A549 (cell line): ENCODE data around the gene PLEKHA5. TPM values are rescaled to one million over a fixed set of nuclear protein-coding genes. Genes with fewer than 3 reads are reported as not detected.

ENCODE experiments used
- ATAC-seq, 2 experiments: fragments of 200-7000 bp in 1 of 2; fragments of >200 bp in 1 of 2; cut with Nextera tagmentation in 1 of 2; cut with Tn5 transposase in 1 of 2; 3 replicates each; pipeline versions ENCODE4 v1.8.0 to v1.9.1; 2018 to 2020; ENCODE audit warnings: mild to moderate bottlenecking in 1 of 2, moderate library complexity in 1 of 2
- CTCF ChIA-PET: fragments of 300-600 bp; sonication (Branson Sonifier 250); formaldehyde crosslinking; extraction: SDS; loops from one replicate; lab custom pipeline; 2021; ENCODE audit warnings: antibody characterized with exemption, inconsistent platforms; lab: Yijun Ruan, JAX
- POLR2A ChIA-PET: fragments of 350-600 bp; formaldehyde crosslinking; extraction: SDS; loops from one replicate; lab custom pipeline; 2021; ENCODE audit warnings: antibody characterized with exemption, inconsistent platforms; lab: Yijun Ruan, JAX
- DNase-seq, 2 experiments: peaks; one replicate each; pipeline versions ENCODE4 v3.0.0 to v3.0.0-alpha.2; 2011 to 2016; ENCODE audit warnings: low read depth in 1 of 2, low spot score in 1 of 2
- FAIRE-seq: peaks from 2 replicates; lab custom pipeline; 2011; peaks lifted over from hg19 to GRCh38; lab: Jason Lieb, UNC
- H3K27ac ChIP-seq, 2 experiments: fragments of >200 bp; sonication (Bioruptor Twin); formaldehyde crosslinking; 3 replicates each; pipeline ENCODE4 v1.5.1; 2016 to 2017
- H3K4me1 ChIP-seq: fragments of >200 bp; sonication (Bioruptor Twin); formaldehyde crosslinking; 3 replicates; pipeline ENCODE4 v1.6.1; 2016
- H3K4me2 ChIP-seq: fragments of >200 bp; sonication (Bioruptor Twin); formaldehyde crosslinking; 3 replicates; pipeline ENCODE4 v1.6.1; 2016
- H3K4me3 ChIP-seq: fragments of >200 bp; sonication (Bioruptor Twin); formaldehyde crosslinking; 3 replicates; pipeline ENCODE4 v1.5.1; 2016
- H3K9me3 ChIP-seq: fragments of >200 bp; sonication (Bioruptor Twin); formaldehyde crosslinking; 3 replicates; pipeline ENCODE4 v1.6.1; 2016
- EP300 ChIP-seq, 2 experiments: fragments of >200 bp; sonication (Bioruptor Twin); formaldehyde crosslinking; IDR thresholded peaks; 2 replicates in 1 of 2; 3 replicates in 1 of 2; pipeline ENCODE4 v1.6.1; 2016 to 2017
- FOSB ChIP-seq: fragments of 250-450 bp; sonication (Bioruptor Pico); IDR thresholded peaks from 2 replicates; pipeline ENCODE4 v1.5.0; 2020; ENCODE audit warnings: mild to moderate bottlenecking, moderate library complexity
- FOSL2 ChIP-seq, 2 experiments: fragments of 450-650 bp in 1 of 2; fragments of >200 bp in 1 of 2; sonication (Bioruptor Twin) in 1 of 2; formaldehyde crosslinking; IDR thresholded peaks; 2 replicates each; pipeline versions ENCODE4 v1.5.0 to v1.6.1; 2016 to 2020; ENCODE audit warnings: mild to moderate bottlenecking in 1 of 2, moderate library complexity in 1 of 2
- FOXS1 ChIP-seq: fragments of 250-450 bp; sonication (Bioruptor Pico); IDR thresholded peaks from 2 replicates; pipeline ENCODE4 v1.5.0; 2020; ENCODE audit warnings: mild to moderate bottlenecking, moderate library complexity
- HEYL ChIP-seq: fragments of 250-450 bp; sonication (Bioruptor Pico); IDR thresholded peaks from 2 replicates; pipeline ENCODE4 v1.8.0; 2021; ENCODE audit warnings: mild to moderate bottlenecking, moderate library complexity
- HOXB13 ChIP-seq: fragments of 250-450 bp; sonication (Bioruptor Pico); IDR thresholded peaks from 2 replicates; pipeline ENCODE4 v1.5.0; 2020; ENCODE audit warnings: low read depth, mild to moderate bottlenecking, moderate library complexity
- JUNB ChIP-seq: fragments of >200 bp; sonication (Bioruptor Twin); formaldehyde crosslinking; IDR thresholded peaks from 2 replicates; pipeline ENCODE4 v1.6.1; 2016
- MAFK ChIP-seq: fragments of 450-650 bp; IDR thresholded peaks from 2 replicates; pipeline ENCODE4 v1.6.1; 2014; ENCODE audit not compliant: partially characterized antibody
- MAX ChIP-seq: IDR thresholded peaks from 2 replicates; pipeline ENCODE4 v1.6.1; 2012
- NPAS2 ChIP-seq: fragments of 250-450 bp; sonication (Bioruptor Pico); IDR thresholded peaks from 2 replicates; pipeline ENCODE4 v1.8.0; 2022; ENCODE audit warnings: mild to moderate bottlenecking, moderate library complexity, borderline replicate concordance
- NR3C1 ChIP-seq: fragments of >200 bp; sonication (Bioruptor Twin); formaldehyde crosslinking; IDR thresholded peaks from 3 replicates; pipeline ENCODE4 v1.6.1; 2017
- POLR2AphosphoS2 ChIP-seq: conservative IDR thresholded peaks from 2 replicates; pipeline ENCODE4 v1.6.1; 2012; ENCODE audit warnings: low read length, improper control_type of control experiment, inconsistent platforms
- RCOR1 ChIP-seq: fragments of 150-350 bp; IDR thresholded peaks from 2 replicates; pipeline ENCODE4 v1.6.1; 2014; ENCODE audit warnings: antibody characterized with exemption, low read length, low read depth
- SMC3 ChIP-seq: fragments of >200 bp; sonication (Bioruptor Twin); formaldehyde crosslinking; IDR thresholded peaks from 3 replicates; pipeline ENCODE4 v1.6.1; 2018; ENCODE audit warnings: inconsistent platforms
- SREBF2 ChIP-seq: fragments of 450-650 bp; IDR thresholded peaks from 2 replicates; pipeline ENCODE4 v1.6.1; 2014; ENCODE audit warnings: mild to moderate bottlenecking, moderate library complexity
- TFCP2L1 ChIP-seq: fragments of 250-450 bp; sonication (Bioruptor Pico); IDR thresholded peaks from 2 replicates; pipeline ENCODE4 v1.5.0; 2021; ENCODE audit warnings: mild to moderate bottlenecking
- TP53 ChIP-seq: fragments of 250-450 bp; sonication (Bioruptor Pico); IDR thresholded peaks from 2 replicates; pipeline ENCODE4 v1.5.0; 2021; ENCODE audit warnings: mild to moderate bottlenecking, moderate library complexity
- ZC3H11A ChIP-seq: fragments of 450-650 bp; IDR thresholded peaks from 2 replicates; pipeline ENCODE4 v1.6.1; 2014; ENCODE audit warnings: antibody characterized with exemption, mild to moderate bottlenecking
- WGBS: methylation state at CpG from one replicate; pipeline ENCODE4 v1.1.6; 2017; ENCODE audit errors: missing lambda C conversion rate; 5-methylcytosine and 5-hydroxymethylcytosine counted together
- polyA plus RNA-seq, 4 experiments: library from polyadenylated mRNA; depleted of rRNA in 3 of 4; stranded (reverse); fragments of >200 nt; fragmentation: RNase III in 1 of 4; extraction: RNeasy Plus Mini Kit Qiagen cat#74134 plus additional on column Dnase treatment in 1 of 4; gene quantifications; 2 replicates in 3 of 4; 3 replicates in 1 of 4; pipeline ENCODE4 v1.2.3, GENCODE V29; 2011 to 2017
- TF ChIP-seq, protein P1 (sequence below): fragments of 250-450 bp; sonication (Bioruptor Pico); IDR thresholded peaks from 2 replicates; pipeline ENCODE4 v1.5.0; 2021; ENCODE audit warnings: mild to moderate bottlenecking, moderate library complexity, borderline replicate concordance
- TF ChIP-seq, protein P2 (sequence below): fragments of >200 bp; sonication (Bioruptor Twin); formaldehyde crosslinking; IDR thresholded peaks from 3 replicates; pipeline ENCODE4 v1.6.1; 2016
- TF ChIP-seq, protein P3 (sequence below): fragments of 150-350 bp; IDR thresholded peaks from 2 replicates; pipeline ENCODE4 v1.6.1; 2014; ENCODE audit warnings: low read depth, mild to moderate bottlenecking, low read length
- TF ChIP-seq, protein P4 (sequence below): IDR thresholded peaks from 2 replicates; pipeline ENCODE4 v1.6.1; 2012; ENCODE audit warnings: low read depth, borderline replicate concordance

Gene PLEKHA5
- polyA plus RNA-seq, 2 of the 4 experiments (the other 2 are of a cell fraction): 7.6 to 13.2 TPM

DNA sequence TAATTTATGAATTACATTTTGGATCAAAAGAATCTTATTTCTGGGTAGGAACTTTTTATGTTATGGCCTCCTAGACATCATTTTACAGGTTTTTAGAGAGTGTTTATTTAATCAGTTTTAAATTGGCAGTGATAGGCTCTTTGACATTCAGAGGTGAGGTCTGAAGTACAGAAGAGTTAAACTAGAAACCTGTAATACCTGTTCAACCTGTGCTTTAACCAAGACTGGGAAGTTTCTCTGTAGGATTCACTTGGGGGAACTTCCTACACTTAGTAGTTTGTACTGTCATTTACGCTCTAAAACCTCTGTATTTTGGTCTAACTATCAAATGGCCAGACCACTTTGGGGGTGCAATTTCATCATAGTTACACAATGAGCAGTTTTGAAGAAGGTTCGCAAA is 35.9 kb downstream of the PLEKHA5 start:
- CTCF ChIA-PET: interaction anchor here (0.6 kb wide), 1 partner anchor 21 kb away, joined by 3 read pairs; no protein-coding TSS in a partner anchor

DNA sequence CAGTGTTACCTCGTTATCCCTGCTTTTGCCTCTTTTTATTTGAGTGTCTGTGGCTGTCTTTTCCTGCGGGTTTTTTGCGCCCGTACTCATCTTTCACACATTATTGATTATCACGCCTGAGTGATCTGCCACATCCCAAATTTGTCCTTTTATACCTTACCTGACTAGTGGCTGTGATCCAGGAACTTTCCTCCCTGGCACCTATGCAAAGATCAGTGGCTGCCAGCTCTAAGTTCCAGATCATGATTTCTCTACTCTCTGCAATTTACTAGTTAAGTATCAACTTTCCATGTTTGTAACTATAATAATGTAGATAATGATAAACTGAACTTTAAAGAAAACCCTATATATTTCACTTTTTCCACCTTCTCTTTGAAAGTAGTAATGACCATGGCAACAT is 36.9 kb downstream of the PLEKHA5 start:
- ChIA-PET POLR2A (no interaction called here), CTCF (no interaction called here)
- no peak for DNase-seq
- FAIRE-seq: no peak
- no peak for TF ChIP-seq ZC3H11A
- TF ChIP-seq HEYL (CRISPR knock-in tag): no peak
- TF ChIP-seq FOXS1 (CRISPR knock-in tag): no peak
- no peak for ATAC-seq
- Histone ChIP-seq H3K4me3 (no peak overlapping the region), H3K27ac (no peak overlapping the region), H3K4me1 (0 out of 3 replicates have a peak, but pooled peaks cover under 1% of the 10 kb centered on the region), H3K9me3 (no peaks in the 10 kb centered on the region), H3K4me2 (no peak overlapping the region)
- WGBS: 89% methylated on average over 5 of the region's 5 CpGs

More for the DNA sequence above, 35.9 kb downstream of the PLEKHA5 start:
- Histone ChIP-seq H3K4me3 (no peak overlapping the region), H3K4me2 (no peak overlapping the region), H3K4me1 (no peaks in the 10 kb centered on the region), H3K27ac (no peak overlapping the region), H3K9me3 (no peaks in the 10 kb centered on the region)
- POLR2A ChIA-PET: no interaction called here
- no peak for DNase-seq
- no peak for TF ChIP-seq POLR2AphosphoS2
- TF ChIP-seq, protein P1, sequence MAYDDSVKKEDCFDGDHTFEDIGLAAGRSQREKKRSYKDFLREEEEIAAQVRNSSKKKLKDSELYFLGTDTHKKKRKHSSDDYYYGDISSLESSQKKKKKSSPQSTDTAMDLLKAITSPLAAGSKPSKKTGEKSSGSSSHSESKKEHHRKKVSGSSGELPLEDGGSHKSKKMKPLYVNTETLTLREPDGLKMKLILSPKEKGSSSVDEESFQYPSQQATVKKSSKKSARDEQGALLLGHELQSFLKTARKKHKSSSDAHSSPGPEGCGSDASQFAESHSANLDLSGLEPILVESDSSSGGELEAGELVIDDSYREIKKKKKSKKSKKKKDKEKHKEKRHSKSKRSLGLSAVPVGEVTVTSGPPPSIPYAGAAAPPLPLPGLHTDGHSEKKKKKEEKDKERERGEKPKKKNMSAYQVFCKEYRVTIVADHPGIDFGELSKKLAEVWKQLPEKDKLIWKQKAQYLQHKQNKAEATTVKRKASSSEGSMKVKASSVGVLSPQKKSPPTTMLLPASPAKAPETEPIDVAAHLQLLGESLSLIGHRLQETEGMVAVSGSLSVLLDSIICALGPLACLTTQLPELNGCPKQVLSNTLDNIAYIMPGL: no peak
- no peak for TF ChIP-seq SREBF2
- TF ChIP-seq NPAS2 (CRISPR knock-in tag): no peak
- TF ChIP-seq NR3C1: no peak
- no peak for TF ChIP-seq MAX
- TF ChIP-seq FOSB (CRISPR knock-in tag): no peak
- TF ChIP-seq, protein P2, sequence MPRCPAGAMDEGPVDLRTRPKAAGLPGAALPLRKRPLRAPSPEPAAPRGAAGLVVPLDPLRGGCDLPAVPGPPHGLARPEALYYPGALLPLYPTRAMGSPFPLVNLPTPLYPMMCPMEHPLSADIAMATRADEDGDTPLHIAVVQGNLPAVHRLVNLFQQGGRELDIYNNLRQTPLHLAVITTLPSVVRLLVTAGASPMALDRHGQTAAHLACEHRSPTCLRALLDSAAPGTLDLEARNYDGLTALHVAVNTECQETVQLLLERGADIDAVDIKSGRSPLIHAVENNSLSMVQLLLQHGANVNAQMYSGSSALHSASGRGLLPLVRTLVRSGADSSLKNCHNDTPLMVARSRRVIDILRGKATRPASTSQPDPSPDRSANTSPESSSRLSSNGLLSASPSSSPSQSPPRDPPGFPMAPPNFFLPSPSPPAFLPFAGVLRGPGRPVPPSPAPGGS: no peak
- 89% methylated on average over 2 of the region's 2 CpGs for WGBS
- no peak for FAIRE-seq
- no peak for ATAC-seq

GRCh38 chr12:19166956-19167355 is 37.4 kb downstream of the PLEKHA5 start:
- no peak for DNase-seq
- CTCF ChIA-PET: no interaction called here
- TF ChIP-seq TFCP2L1 (CRISPR knock-in tag): no peak
- no peak for TF ChIP-seq TP53 (CRISPR knock-in tag)
- no peak for TF ChIP-seq HEYL (CRISPR knock-in tag)
- no peak for TF ChIP-seq MAFK
- TF ChIP-seq EP300 (IDR thresholded peaks at IDR 0.05): no peak
- TF ChIP-seq MAX: no peak
- TF ChIP-seq NR3C1: no peak
- TF ChIP-seq, all 56 proteins: peak for 0
- H3K27ac ChIP-seq: no peak overlapping the region
- H3K4me2 ChIP-seq: no peak overlapping the region
- POLR2A ChIA-PET: no interaction called here
- ATAC-seq (no peak), FAIRE-seq (no peak)
- no peak overlapping the region for H3K4me3 ChIP-seq
- no peaks in the 10 kb centered on the region for H3K9me3 ChIP-seq
- peaks cover 5% of the 10 kb centered on the region; the same call in 1 of the 3 replicates for H3K4me1 ChIP-seq
- 41% methylated on average over 2 of the region's 2 CpGs for WGBS

DNA sequence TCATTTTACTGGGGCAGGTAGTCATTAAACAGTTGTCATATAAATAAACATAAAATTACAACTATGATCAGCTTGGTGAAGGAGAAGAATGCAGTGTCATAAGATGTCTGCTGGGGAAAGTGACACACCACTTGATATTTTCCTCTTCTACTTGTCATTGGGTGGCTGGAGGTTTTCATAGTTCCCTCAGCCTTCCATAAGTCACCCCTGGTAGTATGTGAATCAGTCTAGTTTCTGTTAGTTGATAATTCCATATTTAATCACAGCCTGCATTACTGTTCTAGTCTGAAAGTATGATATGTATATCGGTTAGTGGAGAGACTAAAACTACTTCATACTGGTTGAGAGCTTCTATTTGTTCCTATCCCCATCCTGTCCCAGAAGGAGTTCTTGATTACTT is 38.2 kb downstream of the PLEKHA5 start:
- H3K4me3 ChIP-seq: no peak overlapping the region
- no peak overlapping the region for H3K4me2 ChIP-seq
- no peak for ATAC-seq
- H3K4me1 ChIP-seq: peaks cover 5% of the 10 kb centered on the region; the same call in 1 of the 3 replicates
- ChIA-PET POLR2A (no interaction called here), CTCF (no interaction called here)
- no peak for TF ChIP-seq RCOR1
- no peak for TF ChIP-seq FOSL2 (IDR thresholded peaks at IDR 0.05)
- no peak for TF ChIP-seq FOSL2 (CRISPR knock-in tag; IDR thresholded peaks at IDR 0.05)
- no peak for TF ChIP-seq JUNB
- no peak for TF ChIP-seq MAFK
- TF ChIP-seq, protein P3, sequence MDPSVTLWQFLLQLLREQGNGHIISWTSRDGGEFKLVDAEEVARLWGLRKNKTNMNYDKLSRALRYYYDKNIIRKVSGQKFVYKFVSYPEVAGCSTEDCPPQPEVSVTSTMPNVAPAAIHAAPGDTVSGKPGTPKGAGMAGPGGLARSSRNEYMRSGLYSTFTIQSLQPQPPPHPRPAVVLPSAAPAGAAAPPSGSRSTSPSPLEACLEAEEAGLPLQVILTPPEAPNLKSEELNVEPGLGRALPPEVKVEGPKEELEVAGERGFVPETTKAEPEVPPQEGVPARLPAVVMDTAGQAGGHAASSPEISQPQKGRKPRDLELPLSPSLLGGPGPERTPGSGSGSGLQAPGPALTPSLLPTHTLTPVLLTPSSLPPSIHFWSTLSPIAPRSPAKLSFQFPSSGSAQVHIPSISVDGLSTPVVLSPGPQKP: no peak
- no peak for TF ChIP-seq HOXB13 (CRISPR knock-in tag)
- TF ChIP-seq, protein P4, sequence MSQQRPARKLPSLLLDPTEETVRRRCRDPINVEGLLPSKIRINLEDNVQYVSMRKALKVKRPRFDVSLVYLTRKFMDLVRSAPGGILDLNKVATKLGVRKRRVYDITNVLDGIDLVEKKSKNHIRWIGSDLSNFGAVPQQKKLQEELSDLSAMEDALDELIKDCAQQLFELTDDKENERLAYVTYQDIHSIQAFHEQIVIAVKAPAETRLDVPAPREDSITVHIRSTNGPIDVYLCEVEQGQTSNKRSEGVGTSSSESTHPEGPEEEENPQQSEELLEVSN: no peak
- TF ChIP-seq SREBF2: no peak
- TF ChIP-seq TP53 (CRISPR knock-in tag): no peak
- no peak for TF ChIP-seq SMC3
- TF ChIP-seq, protein P2: no peak
- DNase-seq: no peak
- H3K9me3 ChIP-seq: no peaks in the 10 kb centered on the region
- WGBS: 93% methylated on average over 1 of the region's 1 CpG
- FAIRE-seq: no peak
- H3K27ac ChIP-seq: no peak overlapping the region
